ENCODE results near the gene LFNG.

- TF ChIP-seq CTCF (IDR thresholded peaks at IDR 0.05; ENCODE audit: low read depth, low read length, poor library complexity, severe bottlenecking) (no peak), EZH2phosphoT487 (IDR thresholded peaks at IDR 0.05; ENCODE audit: borderline replicate concordance, low read length) (peak; percentile 76; the same call in 1 of the 2 replicates)
Observed at GRCh38 chr7:2520761-2521290, 1.3 kb downstream of the LFNG start.
